ENCODE measurements around the gene PBXIP1.
A peak's percentile ranks its signal among the peaks of the same experiment; 100 is the strongest.
"Not testable (repeated sequence)": the region's sequence is repeated elsewhere in the genome, so short reads cannot be mapped to it uniquely, and the experiment has no call there.

Gene PBXIP1

DNA sequence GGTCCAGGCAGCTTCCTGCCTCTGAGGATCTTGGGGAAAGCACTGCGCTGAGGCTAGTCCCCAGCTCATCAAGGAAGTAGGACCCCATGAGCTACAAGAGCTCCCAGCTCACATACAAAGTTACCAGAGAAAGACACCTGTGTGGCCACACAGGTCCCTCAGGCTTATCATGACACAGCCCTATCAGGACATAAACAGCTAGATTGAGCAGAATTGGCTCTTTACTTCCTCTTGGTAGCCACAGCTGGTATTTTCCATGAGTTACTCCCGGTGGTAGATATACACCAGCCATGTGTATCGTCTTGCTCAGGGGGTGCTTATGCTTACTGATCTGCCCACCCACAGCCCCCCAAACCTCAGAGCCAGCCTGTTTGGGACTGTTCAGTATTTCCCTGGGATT is 38.7 kb upstream of the PBXIP1 start:
- no peak for DNase-seq

DNA sequence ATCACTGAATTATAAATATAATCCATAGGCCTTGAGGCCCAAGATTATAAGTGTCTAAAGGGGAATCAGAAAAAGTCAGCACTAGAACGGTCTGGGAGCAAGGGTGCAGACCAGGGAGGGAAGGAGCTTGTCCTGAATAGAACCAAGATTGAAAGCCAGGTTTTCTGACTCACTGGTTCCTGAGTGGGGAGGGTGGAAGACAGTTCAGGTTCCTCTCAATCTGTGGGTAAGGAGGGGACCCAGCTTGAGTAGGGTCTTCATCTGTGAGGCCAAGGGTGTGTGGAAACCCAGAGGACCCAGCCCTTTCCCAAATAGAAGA is 38.3 kb upstream of the PBXIP1 start:
- no peak for DNase-seq

DNA sequence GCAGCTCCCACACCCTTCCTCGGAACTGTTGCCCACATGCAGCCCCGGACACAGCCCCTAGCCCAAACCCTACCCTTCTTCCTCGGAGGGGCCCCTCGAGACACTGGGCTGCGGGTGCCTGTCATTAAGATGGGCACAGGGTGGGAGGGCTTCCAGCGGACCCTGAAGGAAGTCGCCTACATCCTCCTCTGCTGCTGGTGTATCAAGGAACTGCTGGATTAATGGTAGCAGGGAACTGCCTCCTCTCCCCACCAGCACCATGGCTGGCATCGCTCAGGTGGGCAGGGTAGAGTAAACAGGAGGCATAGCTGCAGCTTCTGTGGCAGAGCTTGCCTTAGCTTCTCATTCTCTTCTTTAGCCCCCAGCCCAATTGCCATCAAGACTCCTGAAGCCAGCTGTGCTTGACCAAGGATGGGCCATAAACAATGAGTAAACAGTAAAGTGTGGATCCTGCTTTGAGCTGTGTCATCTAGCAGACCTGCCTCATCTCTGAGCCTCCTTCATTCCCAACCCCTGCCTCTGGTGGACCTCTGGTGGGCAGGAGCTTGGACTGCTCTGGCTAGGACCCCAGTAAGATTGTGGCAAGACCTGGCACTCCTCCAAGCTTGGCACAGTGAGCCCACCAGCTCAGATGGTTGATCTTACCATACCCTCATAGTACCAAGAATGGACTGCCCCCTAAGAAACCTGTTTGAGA is 37.8 kb upstream of the PBXIP1 start, which contains the start of gene LENEP:
TSS of gene LENEP (plus strand) at position 15 of the 697 bp plus-strand sequence. CDS start at position 37, 22 bp downstream.
- no peak for DNase-seq

DNA sequence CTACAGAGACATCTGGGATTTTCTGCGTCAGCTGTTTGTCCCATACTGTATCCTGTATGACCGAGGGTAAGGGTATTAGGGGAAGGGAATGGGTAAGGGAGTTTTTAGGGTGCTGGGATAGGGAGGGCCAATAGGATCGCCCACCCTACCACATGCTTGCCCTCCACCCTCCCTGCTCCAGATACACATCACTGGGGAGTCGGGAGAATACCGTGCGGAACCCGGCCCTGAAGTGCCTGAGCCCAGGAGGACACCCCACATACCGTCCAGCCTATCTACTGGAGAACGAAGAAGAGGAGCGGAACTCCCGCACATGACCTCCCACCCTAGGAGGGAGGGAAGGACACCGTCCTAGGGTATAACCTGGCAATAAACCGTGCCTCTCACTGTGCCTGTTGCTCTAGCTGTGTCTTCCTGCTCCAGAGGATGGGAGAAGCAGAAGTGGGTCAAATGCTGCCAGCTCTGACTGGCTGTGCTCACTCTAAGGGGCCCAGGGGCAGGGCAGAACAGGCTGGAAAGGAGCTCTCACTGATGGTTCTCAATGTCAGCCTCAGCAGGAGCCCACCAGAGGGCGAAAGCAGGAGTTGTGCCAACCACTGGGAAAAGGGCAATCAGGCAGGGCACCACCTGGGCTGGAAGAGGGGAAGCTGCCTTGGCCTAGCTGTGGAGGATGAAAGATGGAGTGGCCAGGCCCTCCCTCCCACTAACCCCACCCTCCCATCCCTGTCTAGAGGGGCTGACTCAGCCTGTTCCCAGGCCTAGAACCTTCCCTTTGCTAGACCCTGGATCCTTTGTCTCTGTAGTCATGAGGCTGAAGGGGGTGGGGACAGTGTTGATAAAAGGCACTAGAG is 37.0 kb upstream of the PBXIP1 start:
- DNase-seq = no peak

DNA sequence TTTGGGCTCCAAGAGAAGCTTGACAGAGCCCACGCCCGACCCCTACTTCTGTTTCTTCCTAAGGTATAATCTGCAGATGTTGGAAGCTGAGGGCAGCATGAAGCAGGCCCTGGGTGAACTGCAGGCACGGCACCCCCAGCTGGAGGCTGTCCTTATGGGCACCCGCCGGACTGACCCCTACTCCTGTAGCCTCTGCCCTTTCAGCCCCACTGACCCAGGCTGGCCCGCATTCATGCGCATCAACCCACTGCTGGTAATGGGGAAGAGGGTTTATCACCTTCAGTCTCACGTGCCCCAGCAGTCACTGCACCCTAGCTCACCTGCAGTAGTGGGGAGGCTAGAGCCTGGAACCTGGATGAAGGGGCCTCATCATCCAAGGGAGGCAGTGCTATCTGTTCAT is 34.4 kb upstream of the PBXIP1 start:
- DNase-seq = no peak

DNA sequence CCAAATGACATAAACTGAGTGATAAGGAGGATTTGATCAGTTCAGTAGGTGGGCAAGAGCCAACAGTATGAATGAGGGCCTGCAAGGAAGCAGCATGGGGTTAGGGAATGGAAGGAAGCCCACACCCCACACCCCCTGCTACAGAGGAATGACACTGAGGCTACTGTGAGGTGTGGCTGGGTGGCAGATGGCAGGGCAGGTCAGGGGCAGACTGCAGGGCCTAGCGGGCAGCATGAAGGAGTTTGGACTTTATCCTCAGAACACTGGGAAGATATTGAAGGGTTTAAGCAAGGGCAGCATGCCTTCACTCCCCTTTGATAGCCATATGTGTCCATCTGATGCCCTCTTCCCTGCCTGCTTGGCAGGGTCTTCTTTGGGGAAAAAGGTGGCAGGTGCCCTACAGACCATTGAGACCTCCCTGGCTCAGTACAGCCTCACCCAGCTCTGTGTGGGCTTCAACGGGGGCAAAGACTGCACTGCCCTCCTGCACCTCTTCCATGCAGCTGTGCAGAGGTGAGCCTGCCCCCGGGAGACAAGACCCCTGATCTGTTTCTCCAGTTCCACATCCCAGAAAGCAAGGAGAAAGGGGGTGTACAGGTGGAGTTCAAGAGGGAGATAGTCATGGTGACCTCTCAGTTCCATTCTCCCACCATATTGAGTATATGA is 33.4 kb upstream of the PBXIP1 start:
- no peak for DNase-seq

DNA sequence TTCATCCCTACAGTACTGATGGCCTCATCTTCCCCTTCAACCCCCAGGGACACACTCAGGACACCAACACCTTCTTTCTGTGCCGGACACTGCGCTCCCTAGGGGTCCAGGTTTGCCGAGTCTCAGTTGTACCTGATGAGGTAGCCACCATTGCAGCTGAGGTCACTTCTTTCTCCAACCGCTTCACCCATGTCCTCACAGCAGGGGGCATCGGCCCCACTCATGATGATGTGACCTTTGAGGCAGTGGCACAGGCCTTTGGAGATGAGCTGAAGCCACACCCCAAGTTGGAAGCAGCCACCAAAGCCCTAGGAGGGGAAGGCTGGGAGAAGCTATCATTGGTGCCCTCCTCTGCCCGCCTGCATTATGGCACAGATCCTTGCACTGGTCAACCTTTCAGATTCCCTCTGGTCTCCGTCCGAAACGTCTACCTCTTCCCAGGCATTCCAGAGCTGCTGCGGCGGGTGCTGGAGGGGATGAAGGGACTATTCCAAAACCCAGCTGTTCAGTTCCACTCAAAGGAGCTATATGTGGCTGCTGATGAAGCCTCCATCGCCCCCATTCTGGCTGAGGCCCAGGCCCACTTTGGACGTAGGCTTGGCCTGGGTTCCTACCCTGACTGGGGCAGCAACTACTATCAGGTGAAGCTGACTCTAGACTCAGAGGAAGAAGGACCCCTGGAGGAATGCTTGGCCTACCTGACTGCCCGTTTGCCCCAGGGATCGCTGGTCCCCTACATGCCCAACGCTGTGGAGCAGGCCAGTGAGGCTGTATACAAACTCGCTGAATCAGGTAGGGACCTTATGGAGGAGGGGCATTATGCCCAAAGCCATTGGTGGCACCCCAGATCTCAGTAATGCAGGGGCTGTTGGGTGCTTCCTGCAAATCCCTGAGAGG is 32.4 kb upstream of the PBXIP1 start:
- DNase-seq = no peak

DNA sequence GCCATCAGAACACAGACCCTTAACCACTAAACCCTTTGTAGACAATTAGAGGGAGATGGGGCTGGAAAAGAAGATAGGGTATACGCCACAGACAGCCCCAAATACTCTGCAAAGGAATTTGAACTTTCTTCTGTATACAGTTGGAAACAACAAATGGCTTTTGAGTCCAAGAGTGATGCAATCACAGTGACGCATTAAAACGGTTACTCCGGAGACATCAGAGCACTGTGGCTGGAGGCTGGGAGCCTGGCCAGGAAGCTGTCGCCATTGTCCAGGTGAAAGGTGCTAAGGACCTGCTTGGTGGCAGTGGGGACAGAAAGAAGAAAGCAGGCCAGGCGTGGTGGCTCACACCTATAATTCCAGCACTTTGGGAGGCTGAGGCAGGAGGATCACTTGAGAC is 31.4 kb upstream of the PBXIP1 start:
- no peak for DNase-seq

DNA sequence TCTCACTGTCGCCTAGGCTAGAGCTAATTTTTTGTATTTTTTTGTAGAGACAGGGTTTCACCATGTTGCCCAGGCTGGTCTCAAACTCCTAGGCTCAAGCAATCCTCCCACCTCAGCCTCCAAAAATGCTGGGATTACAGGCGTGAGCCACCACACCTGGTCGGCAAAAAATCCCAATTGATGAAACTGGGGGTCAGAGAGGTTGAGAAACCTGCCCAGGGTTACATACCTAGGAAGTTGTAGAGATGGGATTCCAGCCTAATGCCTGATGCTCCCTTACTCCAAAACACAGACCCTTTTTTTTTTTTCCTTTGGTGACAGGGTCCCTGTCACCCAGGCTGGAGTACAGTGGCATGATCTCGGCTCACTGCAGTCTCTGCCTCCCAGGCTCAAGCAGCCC is 30.8 kb upstream of the PBXIP1 start:
- DNase-seq = not testable (repeated sequence)

DNA sequence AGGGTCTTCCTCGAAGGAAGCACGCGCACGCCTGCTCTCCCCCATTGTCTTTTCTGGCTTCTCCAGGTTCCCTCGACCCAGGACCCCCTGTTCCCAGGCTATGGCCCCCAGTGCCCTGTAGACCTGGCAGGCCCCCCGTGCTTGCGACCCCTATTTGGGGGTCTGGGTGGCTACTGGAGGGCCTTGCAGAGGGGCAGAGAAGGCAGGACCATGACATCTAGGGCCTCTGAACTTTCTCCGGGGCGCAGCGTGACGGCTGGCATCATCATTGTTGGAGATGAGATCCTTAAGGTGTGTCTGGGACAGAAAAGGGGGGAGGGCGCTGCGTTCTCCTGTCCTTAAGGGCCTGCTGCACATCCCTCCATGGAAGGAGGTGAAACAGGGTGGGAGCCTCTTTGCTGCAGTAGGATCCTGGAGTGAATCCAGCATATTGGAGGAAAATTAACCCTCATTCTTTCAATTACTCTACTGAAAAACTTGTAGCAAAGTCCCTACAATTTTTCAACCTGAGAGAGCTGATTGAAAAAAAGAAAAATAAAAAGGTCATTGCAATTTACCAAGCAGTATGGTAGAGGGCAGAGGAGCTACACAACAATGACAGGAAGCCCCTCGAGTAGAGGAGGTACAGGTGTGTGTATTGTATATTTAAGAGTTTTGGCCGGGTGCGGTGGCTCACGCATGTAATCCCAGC is 28.0 kb upstream of the PBXIP1 start:
- no peak for DNase-seq

DNA sequence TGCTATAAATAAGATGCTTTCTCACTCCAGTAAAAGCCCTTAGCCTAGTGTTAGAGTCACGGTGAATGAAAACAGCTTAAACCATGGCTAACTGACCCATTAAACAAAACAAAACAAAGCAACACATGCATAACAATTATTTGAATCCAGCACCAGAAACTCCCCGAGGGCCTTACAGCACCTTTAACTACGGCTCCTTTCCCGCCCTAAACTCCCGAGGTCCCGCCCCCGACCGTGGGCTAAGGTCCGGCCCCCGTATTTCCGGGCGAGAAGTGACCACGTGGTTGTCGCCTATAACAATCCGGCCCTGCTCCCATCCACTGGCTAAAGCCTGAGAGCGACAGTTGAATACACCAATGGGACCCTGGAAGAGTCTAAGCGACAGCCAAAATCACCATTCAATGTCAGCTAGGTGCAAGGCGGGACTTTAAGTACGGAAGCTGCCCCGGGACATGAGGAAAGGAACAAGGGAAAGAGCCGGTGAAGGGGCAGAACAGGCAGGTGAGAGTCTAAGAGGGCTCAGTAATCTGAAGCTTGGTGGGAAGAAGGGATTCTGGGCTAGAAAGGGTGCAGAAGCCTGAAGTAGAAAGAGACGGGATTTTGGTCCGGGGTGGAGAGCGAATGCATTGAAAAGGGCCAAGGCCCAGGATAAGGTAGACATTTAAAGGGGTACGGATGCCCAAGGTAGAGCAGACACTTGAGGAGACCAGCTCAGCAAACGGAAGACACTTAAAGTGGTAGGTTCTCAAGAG is 27.2 kb upstream of the PBXIP1 start, which contains the start of gene FLAD1:
TSS of gene FLAD1 (plus strand) at position 448 of the 752 bp plus-strand sequence. CDS start 351 bp downstream, outside the sequence.
- DNase-seq = peak; percentile 91

DNA sequence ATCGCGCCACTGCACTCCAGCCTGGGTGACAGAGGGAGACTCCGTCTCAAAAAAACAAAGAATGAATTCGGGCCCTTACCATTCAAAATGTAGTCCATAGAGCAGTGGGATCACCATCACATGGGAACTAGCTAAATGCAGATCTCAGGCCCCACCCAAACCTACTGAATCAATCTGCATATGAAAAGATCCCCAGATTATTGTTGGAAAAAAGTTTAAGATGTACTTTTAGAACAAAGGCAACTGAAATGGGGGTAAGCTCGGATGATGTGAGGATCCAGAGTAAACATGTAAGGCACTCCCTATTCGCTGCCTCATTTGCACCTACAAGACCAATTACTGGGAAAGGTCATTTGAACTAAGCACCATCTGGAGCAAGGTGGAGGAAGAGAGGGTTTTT is 26.4 kb upstream of the PBXIP1 start:
- DNase-seq = no peak

DNA sequence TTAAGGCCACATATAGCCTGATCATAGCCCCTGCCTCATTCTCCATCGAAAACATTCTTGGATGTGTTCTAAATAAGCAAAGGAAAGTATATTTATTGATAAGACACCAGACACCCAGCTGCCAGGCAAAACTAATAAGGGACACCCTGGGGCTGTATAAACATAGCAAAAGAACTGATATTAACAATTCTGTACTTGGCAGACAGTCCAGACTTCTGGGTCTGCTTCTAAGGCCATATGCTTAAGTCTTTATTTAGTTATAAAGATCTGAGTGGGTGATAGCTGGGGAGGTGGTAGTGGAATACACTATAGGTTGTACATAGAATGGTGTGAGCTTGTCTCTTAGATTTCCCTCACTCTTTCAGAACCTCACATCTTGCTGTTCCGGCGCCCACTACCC is 22.5 kb upstream of the PBXIP1 start:
- DNase-seq = no peak

DNA sequence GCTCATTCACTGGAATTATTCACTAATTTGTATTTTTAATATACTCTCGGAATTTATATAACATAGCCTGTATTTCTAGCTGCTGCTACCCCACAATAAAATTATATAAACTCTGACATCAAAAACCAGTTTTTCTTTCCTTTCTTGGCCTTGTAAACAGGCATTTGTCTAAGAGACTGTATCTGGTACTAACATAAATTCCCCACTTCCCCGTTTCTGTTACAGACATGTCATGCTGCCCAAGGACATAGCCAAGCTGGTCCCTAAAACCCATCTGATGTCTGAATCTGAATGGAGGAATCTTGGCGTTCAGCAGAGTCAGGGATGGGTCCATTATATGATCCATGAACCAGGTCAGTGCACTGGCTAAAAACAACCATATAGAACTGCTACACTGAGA is 21.9 kb upstream of the PBXIP1 start:
- not testable (repeated sequence) for DNase-seq

DNA sequence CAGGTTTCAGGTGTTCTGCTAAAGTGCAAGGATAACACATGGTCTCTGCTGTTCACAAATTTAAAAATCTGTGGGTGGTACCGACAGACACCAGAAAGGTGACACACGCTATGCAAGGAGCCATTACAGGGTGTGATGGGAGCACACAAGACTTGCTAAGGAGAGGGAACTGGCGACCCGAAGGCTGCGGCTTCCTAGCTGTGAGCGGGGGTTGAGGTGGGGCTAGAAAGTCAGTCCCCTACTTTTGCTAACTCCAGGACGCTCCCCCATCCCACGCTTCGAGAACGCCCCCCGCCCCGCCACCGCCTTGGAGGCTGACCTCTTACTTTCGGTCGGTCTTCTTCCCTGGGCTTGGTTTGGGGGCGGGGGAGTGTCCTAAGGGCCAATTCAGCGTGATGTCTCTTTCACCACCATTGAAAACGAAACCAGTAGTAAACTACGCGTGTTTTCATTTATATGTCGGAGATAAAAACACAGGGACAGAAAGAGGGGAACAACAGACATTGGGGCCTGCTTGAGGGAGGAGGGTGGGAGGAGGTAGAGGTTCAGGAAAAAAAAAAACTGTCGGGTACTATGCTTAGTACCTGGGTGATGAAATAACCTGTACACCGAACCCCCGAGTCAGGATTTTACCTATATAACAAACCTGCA is 19.6 kb upstream of the PBXIP1 start:
- no peak for DNase-seq

DNA sequence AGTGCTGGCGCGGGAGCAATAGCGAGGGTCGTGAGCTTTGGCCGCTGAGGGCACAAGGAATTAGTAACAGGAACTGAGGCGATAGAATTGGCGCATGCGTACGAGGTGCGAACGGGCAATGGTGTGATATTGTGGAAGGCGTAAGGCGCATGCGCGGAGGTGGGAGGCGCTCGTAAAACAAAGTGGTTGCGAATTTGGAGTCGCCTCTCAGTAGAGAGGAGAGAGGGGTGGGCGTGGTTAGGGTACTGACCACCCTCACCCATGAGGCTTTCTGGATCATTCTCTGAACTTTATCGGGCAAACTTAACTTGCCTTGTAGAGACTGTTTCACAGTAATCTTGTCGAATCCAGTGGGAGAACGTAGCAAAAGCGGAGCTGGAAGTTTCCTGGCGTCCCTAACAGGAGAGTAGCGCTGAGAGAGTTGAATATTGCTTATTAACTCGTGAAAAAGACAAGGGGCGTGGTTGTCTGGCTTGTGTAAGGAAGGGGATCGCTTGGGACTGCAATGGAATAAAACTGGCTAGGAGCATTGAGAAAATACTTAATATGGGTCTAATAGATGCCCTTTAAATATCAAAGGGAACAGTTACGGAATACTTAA is 19.0 kb upstream of the PBXIP1 start:
- peak; percentile 91 for DNase-seq

DNA sequence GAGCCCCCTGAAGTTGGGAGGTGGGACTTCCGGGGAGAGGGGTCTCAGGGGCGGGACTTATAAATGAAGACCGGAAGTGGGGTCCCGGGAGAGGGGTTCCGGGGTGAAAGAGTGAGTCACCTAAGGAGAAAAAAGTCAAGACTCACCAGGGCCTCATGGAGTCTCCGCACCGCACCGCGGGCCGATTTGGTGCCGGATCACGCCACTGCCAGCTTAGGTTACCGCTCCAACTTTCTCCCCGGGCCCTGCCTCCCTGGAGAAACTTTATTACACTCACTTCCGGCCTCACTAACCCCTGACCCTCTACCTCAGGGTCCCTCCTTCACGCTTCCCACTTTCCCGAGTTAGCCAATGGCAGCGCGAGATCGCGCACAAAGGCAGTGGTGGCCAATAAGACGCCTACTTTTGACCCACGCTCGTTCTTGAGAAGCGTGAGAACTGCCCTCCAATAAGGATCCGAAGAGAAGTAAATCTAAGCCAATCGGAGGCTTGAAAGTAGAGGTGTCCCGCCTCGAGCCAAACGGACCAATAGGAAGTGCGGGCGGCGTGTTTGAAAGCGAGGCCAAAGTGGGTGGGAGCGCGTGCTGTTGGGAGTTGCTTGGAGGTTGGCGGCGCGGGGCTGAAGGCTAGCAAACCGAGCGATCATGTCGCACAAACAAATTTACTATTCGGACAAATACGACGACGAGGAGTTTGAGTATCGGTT is 18.4 kb upstream of the PBXIP1 start, which contains the start of gene CKS1B:
TSS of gene CKS1B (plus strand) at position 580 of the 706 bp plus-strand sequence. CDS start at position 645, 65 bp downstream.
- peak; percentile 96 for DNase-seq

DNA sequence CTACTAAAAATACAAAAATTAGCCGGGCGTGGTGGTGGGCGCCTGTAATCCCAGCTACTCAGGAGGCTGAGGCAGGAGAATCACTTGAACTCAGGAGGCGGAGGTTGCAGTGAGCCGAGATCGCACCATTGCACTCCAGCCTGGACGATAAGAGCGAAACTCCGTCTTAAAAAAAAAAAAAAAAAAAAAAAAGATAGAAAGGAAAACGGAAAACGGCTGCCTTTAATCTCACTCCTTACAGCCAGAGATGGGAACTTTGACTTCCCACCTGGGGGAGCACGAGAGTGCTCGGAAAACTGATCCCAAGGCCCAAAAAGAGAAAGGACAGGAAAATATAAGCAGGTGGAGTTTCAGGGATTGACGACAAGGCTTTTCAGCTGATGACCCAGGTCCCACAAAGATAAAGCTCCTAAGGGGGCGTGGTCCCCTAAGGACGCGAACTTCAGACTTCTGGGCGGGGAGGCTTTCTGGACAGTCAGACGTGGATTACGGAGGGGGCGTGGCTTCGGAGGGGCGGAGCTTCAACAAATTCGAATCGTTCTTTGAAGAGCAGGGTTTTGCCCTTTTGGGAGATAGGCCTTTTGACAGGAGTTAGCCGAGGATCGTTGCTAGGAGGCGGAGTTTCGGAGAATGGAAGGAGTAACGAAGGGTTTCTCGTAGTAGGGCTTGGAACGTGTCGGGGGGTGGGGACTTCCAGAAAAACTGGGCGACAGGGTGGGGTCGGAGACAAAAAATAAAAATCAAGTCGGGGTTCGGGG is 17.6 kb upstream of the PBXIP1 start:
- peak; percentile 80 for DNase-seq
